Measurements from ENCODE around the gene OLIG3.

- TF ChIP-seq CTCF (IDR thresholded peaks at IDR 0.05) (no peak), POLR2A (IDR thresholded peaks at IDR 0.05) (no peak), POLR2AphosphoS5 (IDR thresholded peaks at IDR 0.05) (no peak), EP300 (IDR thresholded peaks at IDR 0.05) (no peak)
These were observed 951 bp upstream of the OLIG3 start for GRCh38 chr6:137494988-137495702.
